HG03135 (cell line): ENCODE results near the gene RFT1.
"Not testable (repeated sequence)": the region's sequence is repeated elsewhere in the genome, so short reads cannot be mapped to it uniquely, and the experiment has no call there.

Experiments used
- ATAC-seq: cut with Tn5 transposase; IDR thresholded peaks from one replicate; pipeline ENCODE4 v1.9.1; 2021; ENCODE audit warnings: mild to moderate bottlenecking, moderate library complexity; ENCODE audit not compliant: unreplicated experiment

RFT1 gene

GRCh38 chr3:53163444-53164387 lies 33.5 kb upstream of the RFT1 start:
- ATAC-seq, result no peak

GRCh38 chr3:53162672-53163443 lies 32.6 kb upstream of the RFT1 start:
- no peak for ATAC-seq

- ATAC-seq, result peak; percentile 27
Measured at GRCh38 chr3:53161820-53162671, 31.8 kb upstream of the RFT1 start.

GRCh38 chr3:53161450-53161819 lies 31.2 kb upstream of the RFT1 start:
- peak; percentile 5 for ATAC-seq

- ATAC-seq, result peak; percentile 52
Measured at GRCh38 chr3:53160660-53161449, 30.6 kb upstream of the RFT1 start, which contains the start of gene PRKCD. PRKCD (plus strand) TSS chr3:53161209; CDS start chr3:53178423, 17,214 bp downstream.

- no peak for ATAC-seq
Measured at GRCh38 chr3:53160061-53160659, 29.9 kb upstream of the RFT1 start.

- no peak for ATAC-seq
Measured at GRCh38 chr3:53159156-53160060, 29.2 kb upstream of the RFT1 start.

- no peak for ATAC-seq
Measured at GRCh38 chr3:53158765-53159155, 28.5 kb upstream of the RFT1 start.

GRCh38 chr3:53157974-53158580 lies 27.8 kb upstream of the RFT1 start:
- ATAC-seq, result no peak

GRCh38 chr3:53156368-53156834 lies 26.2 kb upstream of the RFT1 start:
- ATAC-seq, result no peak

GRCh38 chr3:53155760-53156159 lies 25.5 kb upstream of the RFT1 start:
- no peak for ATAC-seq

GRCh38 chr3:53154881-53155285 lies 24.6 kb upstream of the RFT1 start:
- ATAC-seq, result no peak

- no peak for ATAC-seq
Measured at GRCh38 chr3:53153980-53154379, 23.7 kb upstream of the RFT1 start.

- ATAC-seq, result no peak
Measured at GRCh38 chr3:53153264-53153823, 23.1 kb upstream of the RFT1 start.

GRCh38 chr3:53151870-53152660 lies 21.8 kb upstream of the RFT1 start:
- ATAC-seq, result no peak

- ATAC-seq, result no peak
Measured at GRCh38 chr3:53151465-53151864, 21.2 kb upstream of the RFT1 start.

- ATAC-seq, result not testable (repeated sequence)
Measured at GRCh38 chr3:53151086-53151438, 20.8 kb upstream of the RFT1 start.
